Stimulated activated CD8-positive, alpha-beta memory T cell treated with anti-CD3 and anti-CD28 coated beads, Interleukin-15, amount 100 ng/mL, for 4 hours (primary cell): ENCODE results near the gene SH2B3.
"Not testable (repeated sequence)": the region's sequence is repeated elsewhere in the genome, so short reads cannot be mapped to it uniquely, and the experiment has no call there.

Experiments
- DNase-seq, 2 donors: peaks; one replicate each; pipeline ENCODE4 v3.0.0-alpha.2; 2020; ENCODE audit warnings: low read depth in 2 of 2

SH2B3 gene

DNA sequence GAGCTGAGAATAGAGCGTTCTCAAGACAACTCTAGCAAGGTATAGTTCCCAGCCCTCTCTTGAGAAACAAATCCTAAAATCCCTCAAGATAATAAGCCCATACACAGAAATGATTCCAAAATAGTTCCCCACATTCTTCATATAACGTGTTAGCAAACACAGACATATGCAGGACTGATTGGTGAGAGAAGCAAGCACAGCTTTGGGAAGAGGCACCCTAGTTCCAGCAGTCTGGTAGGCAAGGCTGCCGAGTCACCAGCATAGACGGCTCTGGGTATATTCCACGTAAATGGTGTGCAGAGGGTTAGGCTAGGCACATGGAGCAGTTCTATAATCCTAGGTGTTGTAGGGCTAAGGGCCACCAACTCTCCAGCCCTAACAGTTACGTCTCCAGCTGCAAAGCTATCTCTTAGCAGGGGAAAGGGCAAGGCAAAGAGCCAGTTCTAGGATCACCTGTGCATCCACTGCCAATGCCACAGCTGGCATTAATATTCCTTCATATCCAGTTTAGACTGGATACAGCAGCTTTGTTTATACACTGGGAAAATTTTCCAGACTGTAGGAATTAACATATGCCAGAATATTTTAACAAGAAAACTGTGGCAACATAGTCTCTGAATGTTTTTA is 52.9 kb downstream of the SH2B3 start:
- no peak for DNase-seq

DNA sequence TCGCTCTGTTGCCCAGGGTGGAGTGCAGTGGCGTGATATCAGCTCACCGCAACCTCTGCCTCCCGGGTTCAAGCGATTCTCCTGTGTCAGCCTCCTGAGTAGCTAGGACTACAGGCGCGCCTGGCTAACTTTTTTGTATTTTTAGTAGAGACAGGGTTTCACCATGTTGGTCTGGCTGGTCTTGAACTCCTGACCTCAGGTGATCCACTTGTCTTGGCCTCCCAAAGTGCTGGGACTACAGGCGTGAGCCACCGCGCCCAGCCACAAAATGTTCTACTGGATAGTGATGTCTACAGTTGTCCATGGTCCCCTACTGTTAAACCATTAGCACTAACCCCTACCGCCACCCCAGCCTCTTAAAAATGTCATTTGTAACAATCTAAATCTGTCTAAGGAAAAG is 54.4 kb downstream of the SH2B3 start:
- not testable (repeated sequence) for DNase-seq

DNA sequence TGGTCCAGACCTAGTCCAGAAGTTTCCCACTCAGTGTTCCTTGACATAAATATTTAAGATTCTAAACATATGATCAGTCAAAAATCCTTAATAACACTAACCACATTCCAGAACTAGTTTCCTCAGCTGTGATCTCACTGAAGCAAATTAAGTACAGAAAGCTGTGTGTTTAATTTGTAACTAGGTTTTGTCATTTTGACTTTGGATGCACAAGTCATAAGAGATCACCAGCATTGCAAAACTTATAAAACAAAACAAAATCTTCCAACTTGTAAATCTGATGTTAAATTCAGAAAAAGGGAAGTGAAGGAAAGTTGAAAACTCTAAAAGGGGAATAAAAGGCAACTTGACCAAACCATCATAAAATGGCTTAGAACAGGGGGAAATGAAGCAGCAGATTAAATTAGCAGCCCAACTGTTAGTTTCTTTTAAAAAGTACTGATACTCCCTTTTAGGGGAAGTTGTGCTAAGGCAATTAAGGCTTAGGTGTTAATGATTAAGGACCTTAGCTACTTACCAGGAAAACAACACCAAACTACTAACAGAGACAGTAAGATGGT is 56.6 kb downstream of the SH2B3 start:
- no peak for DNase-seq

DNA sequence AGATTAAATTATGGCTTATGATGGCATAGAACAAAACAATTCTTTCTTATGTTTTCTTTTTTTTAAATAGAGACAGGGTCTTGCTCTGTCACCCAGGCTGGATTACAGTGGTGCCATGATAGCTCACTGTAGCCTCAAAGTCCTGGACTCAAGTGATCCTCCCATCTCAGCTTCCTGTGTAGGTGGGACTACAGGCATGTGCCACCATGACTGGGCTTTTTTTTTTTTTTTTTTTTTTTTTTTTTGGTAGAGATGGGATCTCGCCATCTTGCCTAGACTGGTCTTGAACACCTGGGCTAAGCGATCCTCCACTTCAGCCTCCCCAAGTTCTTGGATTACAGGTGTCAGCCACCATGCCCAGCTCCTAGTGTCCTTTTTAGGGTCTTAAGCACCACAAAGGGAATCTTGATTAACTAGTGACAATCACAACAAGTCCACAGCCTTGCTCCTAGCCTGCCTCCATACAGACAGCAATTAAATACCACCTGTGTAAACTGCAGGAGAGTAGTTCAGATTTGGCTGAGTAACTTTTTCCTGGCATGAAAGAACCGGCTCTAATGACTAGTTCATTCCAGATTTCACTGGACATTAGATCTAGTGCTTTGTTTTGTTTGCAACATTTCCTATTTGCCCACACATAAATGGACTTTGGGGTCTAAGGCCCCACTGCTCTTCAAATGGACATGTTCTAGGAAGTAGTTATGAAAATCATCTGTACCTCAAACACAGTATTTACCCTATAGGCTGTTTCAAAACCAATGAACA is 61.6 kb downstream of the SH2B3 start:
- no peak for DNase-seq

DNA sequence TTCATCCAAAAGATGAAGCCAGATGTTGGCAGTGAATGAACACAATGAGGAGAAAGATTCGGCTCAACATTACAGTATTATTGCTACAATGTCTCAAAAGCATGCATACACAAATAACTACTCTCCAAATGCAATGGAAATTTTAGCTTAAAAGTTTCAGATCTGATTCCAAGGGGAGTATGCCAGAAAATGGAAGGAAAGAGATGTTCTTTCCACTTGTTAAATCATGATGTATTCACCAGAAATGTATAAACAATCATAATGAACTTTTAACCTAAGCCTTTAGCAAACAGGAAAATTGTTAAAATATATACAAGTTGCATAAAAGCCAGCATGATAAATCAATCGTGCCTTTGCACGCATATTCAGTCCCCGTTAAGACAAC is 62.1 kb downstream of the SH2B3 start:
- DNase-seq, result no peak

DNA sequence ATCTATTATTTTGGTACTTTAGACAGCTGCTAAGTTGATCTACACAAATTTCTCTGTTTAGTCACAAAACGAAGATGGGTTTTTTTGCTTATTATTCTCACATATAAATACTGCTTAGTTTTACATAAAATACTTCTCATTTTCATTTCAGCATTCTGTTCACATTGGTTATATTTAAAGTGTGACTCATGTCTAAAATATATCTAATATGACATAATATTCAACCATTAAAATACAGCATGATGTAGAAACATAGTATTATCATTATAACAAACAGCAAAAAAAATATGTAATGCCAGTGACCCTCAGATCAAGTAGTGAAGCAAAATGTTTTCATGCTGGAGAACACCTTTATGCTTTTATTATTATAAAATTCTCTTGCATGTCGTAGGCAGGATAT is 63.7 kb downstream of the SH2B3 start:
- no peak for DNase-seq

DNA sequence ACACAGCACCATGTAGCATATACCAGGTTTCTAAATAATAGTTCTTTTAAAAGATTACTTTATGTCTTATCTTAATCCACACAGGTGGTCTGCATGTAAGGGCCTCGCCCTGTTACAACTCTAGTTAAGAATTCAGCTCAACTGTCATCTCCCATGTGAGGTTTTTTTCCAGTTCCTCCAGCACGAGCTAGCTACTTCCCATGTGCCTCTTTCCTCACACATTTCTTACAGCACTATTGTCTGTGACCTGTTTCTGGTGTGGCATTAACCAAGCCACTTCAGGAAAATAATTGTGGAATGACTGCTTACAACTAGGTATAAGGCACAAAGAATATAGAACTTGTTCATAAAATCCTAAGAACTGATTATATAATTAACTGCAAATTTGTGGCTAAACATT is 65.5 kb downstream of the SH2B3 start:
- no peak for DNase-seq

DNA sequence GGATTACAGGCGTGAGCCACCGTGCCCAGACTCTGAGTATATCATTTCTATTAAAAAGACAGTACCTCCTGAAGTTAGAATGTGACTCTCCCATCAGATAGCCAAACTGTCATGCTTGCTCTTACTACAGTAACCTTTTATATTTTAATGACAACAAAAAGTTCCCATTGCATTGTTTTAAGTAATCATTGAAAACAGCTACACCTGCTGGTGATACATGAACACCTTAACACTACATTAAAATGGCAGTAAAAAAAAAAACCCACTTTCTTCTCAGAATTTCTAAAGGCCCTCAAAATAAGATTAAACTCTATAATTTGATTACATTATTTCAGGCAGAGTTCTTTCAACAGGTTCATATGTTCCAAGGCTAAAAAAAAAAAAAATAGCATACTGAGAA is 76.7 kb downstream of the SH2B3 start:
- no peak for DNase-seq

DNA sequence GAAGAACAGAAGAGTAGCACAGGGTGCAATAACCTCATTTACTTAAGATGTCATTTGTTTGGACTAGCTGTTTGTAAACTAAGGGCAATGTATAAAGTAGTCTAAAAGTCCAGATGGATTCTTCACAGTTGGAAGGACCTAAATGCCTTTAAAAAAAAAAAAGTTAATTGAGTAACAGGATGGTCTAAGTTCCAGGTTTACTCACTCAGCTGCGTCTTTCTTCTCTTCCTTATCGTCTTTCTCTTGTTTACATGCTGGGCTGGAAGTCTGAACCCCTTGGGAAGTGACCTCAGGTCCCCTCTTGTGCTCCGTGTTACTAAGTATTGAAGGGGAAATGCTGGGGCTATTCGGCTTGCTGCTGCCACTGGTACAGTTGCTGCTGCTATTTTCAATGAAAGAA is 82.5 kb downstream of the SH2B3 start:
- no peak for DNase-seq

DNA sequence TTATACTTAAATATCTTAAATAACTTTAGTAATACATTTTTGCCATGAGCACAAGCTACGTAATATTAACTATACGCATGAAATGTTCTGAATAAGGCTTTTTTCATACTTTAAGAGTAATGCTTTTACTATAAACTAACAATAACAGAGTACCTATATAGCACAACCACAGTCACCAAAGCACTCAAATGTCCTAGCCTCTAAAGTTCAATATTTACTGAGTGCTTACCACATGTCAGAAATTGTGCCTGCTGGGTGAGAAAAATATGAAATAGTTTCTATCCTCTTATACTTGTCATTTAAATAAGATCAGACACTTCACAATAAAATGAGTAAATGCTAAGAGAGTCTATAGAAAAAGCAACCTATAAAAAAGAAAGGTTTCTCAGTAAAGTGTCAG is 83.1 kb downstream of the SH2B3 start:
- DNase-seq, result no peak

DNA sequence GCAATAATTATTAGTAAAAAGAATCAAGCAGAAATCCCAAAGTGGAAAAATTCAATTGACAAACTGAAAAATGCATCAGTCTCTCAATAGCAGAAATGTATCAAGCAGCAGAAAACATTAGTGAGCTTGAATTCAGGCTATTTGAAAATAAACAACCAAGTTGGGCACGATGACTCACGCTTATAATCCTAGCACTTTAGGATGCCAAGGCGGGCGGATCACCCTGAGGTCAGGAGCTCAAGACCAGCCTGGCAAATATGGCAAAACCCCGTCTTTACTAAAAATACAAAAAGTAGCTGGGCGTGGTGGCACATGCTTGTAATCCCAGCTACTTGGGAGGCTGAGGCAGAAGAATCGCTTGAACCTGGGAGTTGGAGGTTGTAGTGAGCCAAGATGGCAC is 87.3 kb downstream of the SH2B3 start:
- not testable (repeated sequence) for DNase-seq

DNA sequence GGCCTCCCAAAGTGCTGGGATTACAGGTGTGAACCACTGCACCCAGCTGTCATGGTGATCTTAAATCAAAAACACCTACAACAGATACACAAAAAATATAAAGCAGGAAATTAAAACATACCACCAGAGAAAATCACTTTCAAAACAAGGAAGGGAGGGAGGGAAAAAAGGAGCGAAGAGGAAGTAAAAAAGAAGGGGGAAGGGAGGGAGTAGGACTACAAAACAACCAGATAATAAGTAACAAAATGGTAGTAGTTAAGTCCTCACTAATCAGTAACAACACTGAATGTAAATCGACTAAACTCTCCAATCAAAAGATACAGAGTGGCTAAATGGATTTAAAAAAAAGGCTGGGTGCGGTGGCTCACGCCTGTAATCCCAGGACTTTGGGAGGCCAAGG is 89.0 kb downstream of the SH2B3 start:
- DNase-seq, result no peak
